Measurements from ENCODE around the gene IKZF4. TPM values are rescaled to one million over a fixed set of nuclear protein-coding genes. Genes with fewer than 3 reads are reported as not detected.
"Not testable (repeated sequence)": the region's sequence is repeated elsewhere in the genome, so short reads cannot be mapped to it uniquely, and the experiment has no call there.

IKZF4 gene
- total RNA-seq, 3 donors from 2014 or later: 2.9 to 4.6 (median 4.2) TPM

DNA sequence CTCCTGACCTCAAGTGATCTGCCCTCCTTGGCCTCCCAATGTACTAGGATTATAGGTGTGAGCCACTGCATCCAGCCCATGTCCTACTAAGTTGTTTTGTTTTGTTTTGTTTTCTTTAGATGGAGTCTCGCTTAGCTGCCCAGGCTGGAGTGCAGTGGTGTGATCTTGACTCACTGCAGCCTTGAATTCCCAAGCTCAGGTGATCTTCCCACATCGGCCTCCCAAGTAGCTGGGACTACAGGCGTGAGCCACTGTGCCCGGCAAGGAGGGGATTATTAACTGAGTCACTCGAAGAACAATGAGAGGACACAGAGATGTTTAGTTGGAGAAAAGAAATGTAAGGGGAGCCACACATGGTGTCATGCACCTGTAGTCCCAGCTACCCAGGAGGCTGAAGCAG, 41.1 kb downstream of the IKZF4 start:
- no peaks in the 10 kb centered on the region for H3K9me3 ChIP-seq
- no peak overlapping the region for H3K27ac ChIP-seq
- no peaks in the 10 kb centered on the region for H3K27me3 ChIP-seq
- intact Hi-C loops (cut with DNase I; ENCODE audit: low total_unique reads): no loop called here
- no peaks in the 10 kb centered on the region for H3K4me1 ChIP-seq
- H3K36me3 ChIP-seq: no peaks in the 10 kb centered on the region
- no peak for DNase-seq (ENCODE audit: low spot score in 2 of 2)
- no peak overlapping the region for H3K4me3 ChIP-seq
- TF ChIP-seq POLR2AphosphoS5 (IDR thresholded peaks at IDR 0.05) (no peak), POLR2A (IDR thresholded peaks at IDR 0.05) (no peak)
- TF ChIP-seq, protein P1, sequence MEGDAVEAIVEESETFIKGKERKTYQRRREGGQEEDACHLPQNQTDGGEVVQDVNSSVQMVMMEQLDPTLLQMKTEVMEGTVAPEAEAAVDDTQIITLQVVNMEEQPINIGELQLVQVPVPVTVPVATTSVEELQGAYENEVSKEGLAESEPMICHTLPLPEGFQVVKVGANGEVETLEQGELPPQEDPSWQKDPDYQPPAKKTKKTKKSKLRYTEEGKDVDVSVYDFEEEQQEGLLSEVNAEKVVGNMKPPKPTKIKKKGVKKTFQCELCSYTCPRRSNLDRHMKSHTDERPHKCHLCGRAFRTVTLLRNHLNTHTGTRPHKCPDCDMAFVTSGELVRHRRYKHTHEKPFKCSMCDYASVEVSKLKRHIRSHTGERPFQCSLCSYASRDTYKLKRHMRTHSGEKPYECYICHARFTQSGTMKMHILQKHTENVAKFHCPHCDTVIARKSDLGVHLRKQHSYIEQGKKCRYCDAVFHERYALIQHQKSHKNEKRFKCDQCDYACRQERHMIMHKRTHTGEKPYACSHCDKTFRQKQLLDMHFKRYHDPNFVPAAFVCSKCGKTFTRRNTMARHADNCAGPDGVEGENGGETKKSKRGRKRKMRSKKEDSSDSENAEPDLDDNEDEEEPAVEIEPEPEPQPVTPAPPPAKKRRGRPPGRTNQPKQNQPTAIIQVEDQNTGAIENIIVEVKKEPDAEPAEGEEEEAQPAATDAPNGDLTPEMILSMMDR (IDR thresholded peaks at IDR 0.05): no peak

DNA sequence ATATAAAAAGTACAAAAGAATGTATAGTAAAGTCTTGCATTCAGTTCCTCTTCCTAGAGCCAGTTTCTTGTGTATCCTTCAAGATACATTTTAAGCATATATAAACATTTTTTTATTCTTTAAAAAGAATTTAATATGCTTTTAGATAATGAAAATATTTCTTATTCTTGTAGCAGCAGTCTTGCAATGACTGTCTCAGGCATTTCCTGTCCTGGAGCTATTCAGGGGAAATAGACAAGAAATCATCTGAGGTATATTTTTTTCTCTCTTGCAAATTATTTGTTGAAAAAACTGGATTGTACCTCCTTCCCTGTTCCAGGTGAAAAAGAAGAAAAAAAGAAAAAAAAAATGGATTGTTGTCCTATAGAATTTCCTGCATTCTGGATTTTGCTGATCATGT, 42.2 kb downstream of the IKZF4 start:
- TF ChIP-seq, protein P1 (IDR thresholded peaks at IDR 0.05): no peak
- TF ChIP-seq POLR2AphosphoS5 (IDR thresholded peaks at IDR 0.05) (no peak), POLR2A (IDR thresholded peaks at IDR 0.05) (no peak)
- no peak for DNase-seq (ENCODE audit: low spot score in 2 of 2)
- Histone ChIP-seq H3K9me3 (no peaks in the 10 kb centered on the region), H3K4me1 (no peaks in the 10 kb centered on the region), H3K4me3 (no peak overlapping the region), H3K36me3 (no peaks in the 10 kb centered on the region), H3K27me3 (no peaks in the 10 kb centered on the region), H3K27ac (no peak overlapping the region)
- intact Hi-C loops (cut with DNase I; ENCODE audit: low total_unique reads): no loop called here

DNA sequence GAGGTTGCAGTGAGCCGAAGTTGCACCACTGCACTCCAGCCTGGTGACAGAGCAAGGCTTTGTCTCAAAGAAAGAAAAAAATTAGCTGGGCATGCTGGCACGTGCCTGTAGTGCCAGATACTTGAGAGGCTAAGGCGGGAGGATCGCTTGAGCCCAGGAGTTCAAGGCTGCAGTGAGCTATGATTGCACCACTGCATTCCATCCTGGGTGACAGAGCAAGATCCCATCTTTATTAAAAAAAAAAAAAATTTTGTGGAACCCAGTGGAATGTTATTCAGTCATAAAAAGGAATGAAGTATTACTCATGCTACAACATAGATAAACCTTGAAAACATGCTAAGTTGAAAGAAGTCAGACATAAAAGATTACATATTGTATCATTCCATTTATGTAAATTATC, 50.8 kb downstream of the IKZF4 start:
- no peak overlapping the region for H3K27ac ChIP-seq
- intact Hi-C loops (cut with DNase I; ENCODE audit: low total_unique reads): no loop called here
- no peak overlapping the region for H3K4me3 ChIP-seq
- DNase-seq (ENCODE audit: low spot score in 2 of 2): no peak
- no peaks in the 10 kb centered on the region for H3K4me1 ChIP-seq
- H3K36me3 ChIP-seq: no peaks in the 10 kb centered on the region
- H3K9me3 ChIP-seq: no peaks in the 10 kb centered on the region
- H3K27me3 ChIP-seq: no peaks in the 10 kb centered on the region
- TF ChIP-seq POLR2A (IDR thresholded peaks at IDR 0.05) (no peak), POLR2AphosphoS5 (IDR thresholded peaks at IDR 0.05) (no peak)
- TF ChIP-seq, protein P1 (IDR thresholded peaks at IDR 0.05): no peak

DNA sequence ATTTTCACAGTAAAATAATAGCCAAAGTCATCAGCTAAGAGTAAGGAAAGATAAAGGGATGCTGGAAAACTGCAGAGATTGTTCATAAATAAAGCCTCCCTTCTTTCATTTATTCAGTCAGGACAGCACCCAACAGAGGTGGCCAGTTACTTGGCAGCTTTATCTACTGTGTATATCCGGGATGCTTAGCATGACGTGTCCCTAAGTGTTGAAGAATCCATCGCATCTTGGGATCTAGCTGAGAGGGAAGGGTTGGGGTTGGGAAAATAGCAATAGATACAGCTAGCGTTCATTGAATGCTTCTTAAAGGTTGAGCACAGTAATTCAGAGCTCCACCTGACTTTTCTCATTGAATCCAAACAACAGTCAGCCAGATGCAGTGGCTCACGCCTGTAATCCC, 53.6 kb downstream of the IKZF4 start:
- no peak overlapping the region for H3K27ac ChIP-seq
- no peaks in the 10 kb centered on the region for H3K4me1 ChIP-seq
- no peaks in the 10 kb centered on the region for H3K27me3 ChIP-seq
- no peaks in the 10 kb centered on the region for H3K36me3 ChIP-seq
- no peak overlapping the region for H3K4me3 ChIP-seq
- no peak for TF ChIP-seq POLR2AphosphoS5 (IDR thresholded peaks at IDR 0.05)
- no peak for TF ChIP-seq POLR2A (IDR thresholded peaks at IDR 0.05)
- TF ChIP-seq, protein P1 (IDR thresholded peaks at IDR 0.05): no peak
- H3K9me3 ChIP-seq: no peaks in the 10 kb centered on the region
- DNase-seq (ENCODE audit: low spot score in 2 of 2): no peak
- intact Hi-C loops (cut with DNase I; ENCODE audit: low total_unique reads): no loop called here

DNA sequence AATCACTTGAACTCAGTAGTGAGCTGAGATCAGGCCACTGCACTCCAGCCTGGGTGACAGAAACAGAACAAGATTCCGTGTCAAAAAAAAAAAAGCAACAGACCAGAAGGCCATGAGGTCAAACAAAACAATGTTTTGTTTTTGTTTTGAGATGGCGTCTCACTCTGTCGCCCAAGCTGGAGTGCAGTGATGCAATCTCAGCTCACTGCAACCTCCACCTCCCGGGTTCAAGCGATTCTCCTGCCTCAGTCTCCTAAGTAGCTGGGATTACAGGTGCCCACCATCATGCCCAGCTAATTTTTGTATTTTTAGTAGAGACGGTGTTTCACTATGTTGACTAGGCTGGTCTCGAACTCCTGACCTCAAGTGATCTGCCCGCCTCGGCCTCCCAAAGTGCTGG, 57.1 kb downstream of the IKZF4 start:
- H3K36me3 ChIP-seq; intact Hi-C loops (cut with DNase I; ENCODE audit: low total_unique reads); H3K4me3 ChIP-seq; H3K27me3 ChIP-seq; H3K4me1 ChIP-seq; H3K9me3 ChIP-seq; DNase-seq (ENCODE audit: low spot score in 2 of 2): not testable (repeated sequence)
- H3K27ac ChIP-seq: peak overlapping the region in 1 of 2 donors; percentile 88

DNA sequence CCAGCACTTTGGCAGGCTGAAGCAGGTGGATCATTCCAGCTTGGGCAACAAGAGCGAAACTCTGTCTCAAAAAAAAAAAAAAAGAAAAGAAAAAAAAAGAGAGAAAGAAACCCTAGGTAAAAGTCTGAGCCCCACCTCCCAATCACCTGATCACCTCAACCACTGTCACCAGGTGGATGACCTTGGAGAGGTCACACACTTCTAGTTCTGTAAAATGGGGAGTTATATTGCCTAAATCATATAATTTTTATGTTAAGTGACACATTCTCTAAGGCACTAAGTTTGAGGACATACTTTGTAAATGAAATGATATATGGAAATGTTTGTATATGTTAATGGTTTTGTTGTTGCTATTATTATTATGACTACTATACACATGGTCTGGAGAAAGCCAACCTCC, 57.6 kb downstream of the IKZF4 start:
- Histone ChIP-seq H3K27me3 (no peaks in the 10 kb centered on the region), H3K27ac (peak overlapping the region; percentile 88 to 91), H3K36me3 (no peaks in the 10 kb centered on the region), H3K4me1 (no peaks in the 10 kb centered on the region), H3K4me3 (peak overlapping the region in 1 of 3 donors; percentile 82), H3K9me3 (no peaks in the 10 kb centered on the region)
- TF ChIP-seq POLR2A (IDR thresholded peaks at IDR 0.05) (no peak), POLR2AphosphoS5 (IDR thresholded peaks at IDR 0.05) (no peak)
- TF ChIP-seq, protein P1 (IDR thresholded peaks at IDR 0.05): no peak
- no peak for DNase-seq (ENCODE audit: low spot score in 2 of 2)
- intact Hi-C loops (cut with DNase I; ENCODE audit: low total_unique reads): no loop called here
